Mononuclear cell (primary cell): ENCODE measurements around the gene SDF2. TPM values are rescaled to one million over a fixed set of nuclear protein-coding genes. Genes with fewer than 3 reads are reported as not detected.
A peak's percentile ranks its signal among the peaks of the same experiment; 100 is the strongest.

Experiments used
- H3K27me3 ChIP-seq: 2 replicates; pipeline ENCODE4 v1.6.0; 2011; ENCODE audit warnings: low read length, control low read depth; ENCODE audit not compliant: insufficient read depth
- H3K4me1 ChIP-seq: 2 replicates; pipeline ENCODE4 v1.5.1; 2011; ENCODE audit warnings: mild to moderate bottlenecking, low read length, control low read depth; ENCODE audit not compliant: insufficient read depth
- H3K4me3 ChIP-seq: 2 replicates; pipeline ENCODE4 v1.5.1; 2011; ENCODE audit warnings: mild to moderate bottlenecking, low read length, moderate library complexity
- H3K9me3 ChIP-seq: 2 replicates; pipeline ENCODE4 v1.5.1; 2011; ENCODE audit warnings: low read depth, mild to moderate bottlenecking, control low read depth, low read length
- total RNA-seq: library from RNA; depleted of rRNA; stranded (reverse); fragments of >200 nt; gene quantifications from one replicate; pipeline ENCODE4 v1.2.3, GENCODE V29; 2012

SDF2 gene, protein sequence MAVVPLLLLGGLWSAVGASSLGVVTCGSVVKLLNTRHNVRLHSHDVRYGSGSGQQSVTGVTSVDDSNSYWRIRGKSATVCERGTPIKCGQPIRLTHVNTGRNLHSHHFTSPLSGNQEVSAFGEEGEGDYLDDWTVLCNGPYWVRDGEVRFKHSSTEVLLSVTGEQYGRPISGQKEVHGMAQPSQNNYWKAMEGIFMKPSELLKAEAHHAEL
- 31.3 TPM for total RNA-seq

DNA sequence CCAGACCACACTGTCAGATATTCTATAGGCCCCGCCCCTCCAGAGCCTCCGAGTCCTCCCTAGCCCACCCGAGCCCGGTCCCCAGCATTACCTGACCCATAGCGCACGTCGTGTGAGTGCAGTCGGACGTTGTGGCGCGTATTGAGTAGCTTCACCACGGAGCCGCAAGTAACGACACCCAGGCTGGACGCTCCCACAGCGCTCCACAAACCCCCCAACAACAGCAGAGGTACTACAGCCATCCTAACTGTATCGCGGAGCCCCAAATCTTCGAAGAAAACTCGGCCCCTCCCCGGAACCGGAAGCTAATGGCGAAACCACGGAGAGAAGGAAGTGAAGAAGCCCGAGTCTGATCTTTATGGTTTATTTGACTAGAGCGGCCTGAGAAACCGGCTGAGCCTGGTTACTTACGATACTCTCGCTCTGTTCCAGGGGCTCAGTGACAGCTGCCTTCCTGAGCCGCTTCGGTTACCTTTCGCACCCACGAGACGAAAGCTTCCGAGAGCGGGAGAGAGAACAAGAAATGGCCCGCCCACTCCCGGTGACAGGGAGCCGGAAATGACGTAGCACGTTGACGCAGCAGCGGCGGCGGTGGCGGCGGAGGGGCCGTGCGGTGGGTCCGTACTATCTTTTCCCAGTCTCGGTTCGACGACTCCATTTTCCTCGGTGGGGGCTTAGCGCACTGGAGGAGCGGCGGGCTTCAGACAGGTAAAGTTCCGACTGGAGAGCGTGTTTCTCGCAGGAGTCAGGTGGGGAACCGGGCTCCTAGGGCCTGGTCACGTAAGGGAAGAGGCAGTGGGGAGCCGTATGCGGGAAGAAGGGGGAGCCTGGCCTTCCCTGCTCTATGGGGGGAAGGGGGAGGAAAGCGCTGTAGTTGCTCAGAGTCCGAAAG, at the start of gene SDF2, which contains the start of gene SUPT6H:
SDF2 (minus strand) TSS at position 272 of the 892 bp plus-strand sequence; CDS start at position 242, 30 bp downstream.
SUPT6H (plus strand) TSS at position 571 of the 892 bp plus-strand sequence. CDS start 11,197 bp downstream, outside the sequence.
- Histone ChIP-seq H3K4me3 (peak within 1 kb of the TSS; percentile 85), H3K4me1 (peaks cover 36% of the 10 kb centered on the region), H3K27me3 (no peaks in the 10 kb centered on the region), H3K9me3 (no peaks in the 10 kb centered on the region)

GRCh38 chr17:28710861-28711722, 49.4 kb upstream of the SDF2 start:
- H3K27me3 ChIP-seq = no peaks in the 10 kb centered on the region
- H3K4me3 ChIP-seq = peak overlapping the region; percentile 70
- peaks cover 20% of the 10 kb centered on the region for H3K4me1 ChIP-seq
- H3K9me3 ChIP-seq = no peaks in the 10 kb centered on the region

DNA sequence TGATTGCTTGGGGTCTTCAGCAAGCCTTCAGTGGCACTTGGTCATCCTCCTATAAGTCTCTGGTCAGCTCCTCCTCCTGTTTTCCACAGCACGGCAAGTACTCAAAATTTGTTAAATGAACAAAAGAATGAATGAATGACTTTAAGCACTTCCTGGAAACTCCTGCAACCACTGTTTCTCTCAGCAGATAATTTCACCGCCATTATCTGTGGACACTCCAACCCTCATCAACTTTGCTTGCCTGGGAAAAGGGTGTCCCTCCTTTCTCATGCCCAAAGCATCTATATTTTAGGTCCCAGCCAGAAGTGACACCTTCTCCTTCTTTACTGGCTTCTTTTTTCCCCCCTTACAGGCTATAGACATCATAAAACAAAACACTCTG, 45.6 kb upstream of the SDF2 start:
- Histone ChIP-seq H3K4me1 (peaks cover 16% of the 10 kb centered on the region), H3K4me3 (no peak overlapping the region)

DNA sequence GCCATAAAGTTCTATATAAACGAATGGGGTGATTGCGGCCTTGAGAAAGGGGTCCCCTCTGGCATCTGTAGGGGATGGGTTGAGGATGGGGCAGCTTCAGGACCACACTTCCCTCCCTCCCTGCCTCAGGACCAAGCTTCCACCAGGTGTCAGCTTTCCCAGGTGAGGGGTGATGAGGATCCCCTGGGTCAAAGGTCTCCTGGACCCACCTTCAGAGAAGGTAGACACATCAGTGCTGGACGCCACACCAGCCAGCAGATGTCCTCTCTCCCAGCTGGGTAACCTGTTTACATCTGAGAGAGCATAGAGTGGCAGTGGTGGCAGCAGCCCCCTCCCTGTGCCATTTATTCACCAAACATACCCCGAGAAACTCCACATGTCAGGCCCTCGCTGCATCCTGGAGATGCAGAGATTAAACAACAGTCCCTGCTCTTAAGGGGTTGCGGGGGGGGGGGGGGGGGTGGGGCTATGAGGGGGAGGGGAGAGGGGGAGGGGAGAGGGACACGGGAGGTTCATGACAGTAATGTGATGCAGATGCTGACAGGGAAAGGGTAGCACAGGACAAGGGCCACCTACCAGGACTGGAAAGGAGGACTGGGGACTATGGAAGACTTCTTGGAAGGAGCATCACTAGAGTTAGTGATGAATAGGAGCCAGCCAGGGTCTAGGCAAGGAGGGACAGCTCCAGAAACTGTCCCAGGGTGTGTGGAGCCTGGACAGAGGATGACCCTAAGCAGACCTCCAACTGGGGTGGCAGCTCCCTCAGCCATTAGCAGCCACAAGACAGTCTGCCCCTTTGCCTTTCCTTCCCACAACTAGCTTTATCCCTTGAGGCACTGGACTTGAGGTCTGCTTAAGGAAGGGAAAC, 45.0 kb upstream of the SDF2 start:
- Histone ChIP-seq H3K27me3 (no peaks in the 10 kb centered on the region), H3K9me3 (no peaks in the 10 kb centered on the region), H3K4me3 (no peak overlapping the region), H3K4me1 (peaks cover 9% of the 10 kb centered on the region)

More for the DNA sequence above, 45.6 kb upstream of the SDF2 start:
- H3K27me3 ChIP-seq = no peaks in the 10 kb centered on the region
- H3K9me3 ChIP-seq = no peaks in the 10 kb centered on the region

DNA sequence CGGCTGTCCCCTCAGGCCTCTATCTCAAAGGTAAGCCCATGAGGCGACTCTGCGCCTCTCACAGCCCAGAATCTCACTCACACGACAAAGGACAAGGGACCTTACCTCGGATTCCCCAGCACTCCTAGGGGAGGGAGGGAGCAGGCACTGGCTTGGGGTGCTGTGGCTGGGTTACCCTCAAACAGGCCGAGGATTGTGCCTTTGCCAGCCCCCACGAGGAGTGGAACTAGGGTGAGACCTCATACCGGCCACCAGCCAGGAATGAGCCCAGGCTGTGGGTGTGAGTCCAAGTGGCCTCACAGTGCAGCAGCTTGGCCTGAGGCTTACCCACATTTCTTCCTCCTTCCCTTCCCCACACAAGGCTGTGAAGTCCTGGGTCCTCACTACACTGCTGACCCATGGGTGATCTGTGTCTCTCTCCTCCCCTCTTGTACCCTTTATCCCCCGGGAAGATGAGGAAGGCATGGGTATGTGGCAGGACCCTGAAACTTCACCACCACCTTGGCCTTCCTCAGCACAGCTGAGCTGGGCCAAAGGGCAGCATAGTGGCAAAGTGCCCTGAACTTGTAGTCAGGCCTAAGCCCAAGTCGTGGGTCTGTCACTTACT, 44.1 kb upstream of the SDF2 start:
- Histone ChIP-seq H3K4me3 (no peak overlapping the region), H3K27me3 (no peaks in the 10 kb centered on the region), H3K9me3 (no peaks in the 10 kb centered on the region), H3K4me1 (peaks cover 5% of the 10 kb centered on the region)

DNA sequence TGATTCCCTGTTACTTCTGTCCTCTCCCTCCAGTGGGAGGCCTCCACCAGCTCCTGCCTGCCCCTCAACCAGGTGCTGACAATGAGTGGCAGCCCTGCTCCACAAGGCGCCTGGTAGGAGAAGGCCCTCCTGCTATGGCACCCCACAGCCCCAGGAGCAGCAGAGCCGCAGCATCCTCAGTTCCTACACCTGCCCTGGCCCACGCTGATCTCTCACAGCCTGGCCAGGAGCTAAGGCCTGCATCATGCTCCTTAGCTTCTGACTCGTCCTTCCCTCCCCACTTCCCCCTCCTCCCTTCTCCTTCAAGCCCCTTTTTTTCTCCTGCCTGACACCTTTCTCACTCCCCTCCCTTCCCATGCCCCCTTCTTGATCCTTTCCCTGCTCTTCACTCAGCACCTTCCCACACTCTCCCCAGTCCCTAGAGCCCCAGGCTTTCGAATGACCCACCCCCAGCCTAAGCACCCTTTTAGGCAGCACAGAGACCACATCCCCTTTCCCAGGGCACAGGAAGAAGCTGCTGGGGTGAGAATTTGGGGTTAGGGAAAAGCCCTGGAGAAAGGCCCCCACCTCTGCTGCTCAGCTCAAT, 43.5 kb upstream of the SDF2 start:
- H3K4me1 ChIP-seq = no peaks in the 10 kb centered on the region
- H3K27me3 ChIP-seq = no peaks in the 10 kb centered on the region
- no peak overlapping the region for H3K4me3 ChIP-seq
- H3K9me3 ChIP-seq = no peaks in the 10 kb centered on the region

GRCh38 chr17:28704219-28704858, 42.6 kb upstream of the SDF2 start:
- no peak overlapping the region for H3K4me3 ChIP-seq
- H3K4me1 ChIP-seq = no peaks in the 10 kb centered on the region
- H3K9me3 ChIP-seq = no peaks in the 10 kb centered on the region
- H3K27me3 ChIP-seq = no peaks in the 10 kb centered on the region

GRCh38 chr17:28703552-28704218, 42.0 kb upstream of the SDF2 start:
- H3K9me3 ChIP-seq = no peaks in the 10 kb centered on the region
- H3K4me3 ChIP-seq = no peak overlapping the region
- no peaks in the 10 kb centered on the region for H3K27me3 ChIP-seq
- H3K4me1 ChIP-seq = no peaks in the 10 kb centered on the region

GRCh38 chr17:28702752-28703150, 41.0 kb upstream of the SDF2 start:
- H3K4me1 ChIP-seq = no peaks in the 10 kb centered on the region
- H3K4me3 ChIP-seq = no peak overlapping the region
- H3K9me3 ChIP-seq = no peaks in the 10 kb centered on the region
- no peaks in the 10 kb centered on the region for H3K27me3 ChIP-seq

- H3K4me3 ChIP-seq = no peak overlapping the region
- no peaks in the 10 kb centered on the region for H3K27me3 ChIP-seq
- no peaks in the 10 kb centered on the region for H3K4me1 ChIP-seq
- no peaks in the 10 kb centered on the region for H3K9me3 ChIP-seq
Measured at GRCh38 chr17:28702026-28702751, 40.5 kb upstream of the SDF2 start.

- no peaks in the 10 kb centered on the region for H3K9me3 ChIP-seq
- H3K4me1 ChIP-seq = no peaks in the 10 kb centered on the region
- no peaks in the 10 kb centered on the region for H3K27me3 ChIP-seq
- no peak overlapping the region for H3K4me3 ChIP-seq
Measured at GRCh38 chr17:28700830-28701492, 39.3 kb upstream of the SDF2 start.

DNA sequence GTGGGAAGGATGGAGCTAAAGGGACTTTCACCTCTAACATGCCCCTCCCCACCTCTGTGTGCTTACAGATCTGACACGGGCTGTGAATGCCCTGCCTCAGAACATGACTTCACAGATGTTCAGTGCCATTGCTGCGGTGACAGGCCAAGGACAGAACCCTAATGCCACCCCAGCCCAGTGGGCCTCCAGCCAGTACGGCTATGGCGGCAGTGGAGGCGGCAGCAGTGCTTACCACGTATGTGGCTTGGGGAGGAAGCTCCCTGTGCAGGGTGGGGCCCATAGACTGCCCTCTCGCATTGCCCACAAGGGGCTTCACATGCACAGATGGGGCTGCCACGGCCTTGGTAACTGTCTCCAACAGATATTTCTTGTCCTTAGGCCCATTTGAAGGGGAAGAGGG, 38.6 kb upstream of the SDF2 start:
- no peaks in the 10 kb centered on the region for H3K4me1 ChIP-seq
- H3K4me3 ChIP-seq = no peak overlapping the region
- H3K9me3 ChIP-seq = no peaks in the 10 kb centered on the region
- H3K27me3 ChIP-seq = no peaks in the 10 kb centered on the region
